ENCODE results near the gene SLCO3A1.

Gene SLCO3A1

DNA sequence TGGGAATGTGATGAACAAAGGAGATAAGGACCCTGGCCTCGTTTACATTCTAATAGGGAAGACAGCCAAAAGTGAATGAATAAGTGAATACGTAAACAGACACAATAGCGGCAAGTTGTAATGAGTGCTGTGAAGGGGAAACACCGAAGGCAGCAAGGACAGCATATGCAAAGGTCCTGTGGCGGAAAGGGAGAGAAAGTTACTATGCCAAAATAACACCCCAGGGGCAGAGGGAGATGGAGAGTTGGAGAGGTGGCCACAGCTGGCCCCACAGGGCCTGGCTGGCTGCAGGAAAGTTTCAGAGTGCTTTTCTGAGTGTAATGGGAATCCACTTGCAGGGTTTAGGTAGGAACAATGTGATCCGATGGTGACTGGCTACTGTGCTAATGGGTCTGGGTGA lies 91.9 kb downstream of the SLCO3A1 start:
- Histone ChIP-seq H3K36me3 (ENCODE audit: insufficient read depth, low read length) (no peaks in the 10 kb centered on the region), H3K4me1 (ENCODE audit: insufficient read depth, low read length) (no peaks in the 10 kb centered on the region), H3K27ac (ENCODE audit: low read length) (no peak overlapping the region), H3K4me3 (ENCODE audit: low read depth in 1 of 2, low read length in 2 of 2) (no peak overlapping the region), H3K9me3 (ENCODE audit: insufficient read depth, low read length, severe bottlenecking) (no peaks in the 10 kb centered on the region), H3K79me2 (ENCODE audit: insufficient read depth, low read length) (no peaks in the 10 kb centered on the region), H2AFZ (ENCODE audit: low read depth, low read length) (no peak overlapping the region), H3K27me3 (ENCODE audit: insufficient read depth, low read length, poor library complexity) (peaks cover 2% of the 10 kb centered on the region), H3K9ac (ENCODE audit: low read depth, low read length) (no peak overlapping the region), H3K4me2 (ENCODE audit: insufficient read depth, low read length) (no peak overlapping the region), H4K20me1 (ENCODE audit: insufficient read depth, low read length) (no peaks in the 10 kb centered on the region)
- DNase-seq: no peak
- TF ChIP-seq EZH2 (IDR thresholded peaks at IDR 0.05; ENCODE audit: borderline replicate concordance, low read depth, low read length, severe bottlenecking) (no peak), CTCF (IDR thresholded peaks at IDR 0.05; ENCODE audit: borderline replicate concordance, extremely low read depth, low read length, poor library complexity, severe bottlenecking) (no peak)
- no peak for ATAC-seq (ENCODE audit: insufficient read depth, low read depth)

DNA sequence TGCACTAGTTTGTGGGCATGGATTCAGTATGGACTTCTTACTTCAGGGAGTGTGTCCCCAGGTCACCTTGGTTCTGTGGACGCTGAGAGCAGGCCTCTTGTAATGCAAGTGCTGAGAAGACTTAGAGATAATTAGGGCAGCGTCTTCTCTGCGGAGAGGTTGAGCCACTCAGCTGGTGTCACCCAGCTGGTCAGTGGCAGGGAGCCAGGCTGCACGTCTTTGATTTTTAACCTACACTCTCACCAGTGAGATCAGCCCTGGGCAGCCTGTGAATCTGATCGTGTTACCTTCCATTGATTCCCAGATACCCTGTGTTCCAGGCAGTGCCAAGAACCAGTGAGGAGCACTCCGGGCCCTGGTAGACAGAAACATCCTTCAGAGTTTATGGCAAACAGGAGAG lies 92.6 kb downstream of the SLCO3A1 start:
- no peaks in the 10 kb centered on the region for H3K79me2 ChIP-seq (ENCODE audit: insufficient read depth, low read length)
- no peak overlapping the region for H2AFZ ChIP-seq (ENCODE audit: low read depth, low read length)
- H3K4me2 ChIP-seq (ENCODE audit: insufficient read depth, low read length): no peak overlapping the region
- no peaks in the 10 kb centered on the region for H4K20me1 ChIP-seq (ENCODE audit: insufficient read depth, low read length)
- ATAC-seq (ENCODE audit: insufficient read depth, low read depth) (no peak), DNase-seq (no peak)
- no peak for TF ChIP-seq EZH2 (IDR thresholded peaks at IDR 0.05; ENCODE audit: borderline replicate concordance, low read depth, low read length, severe bottlenecking)
- TF ChIP-seq CTCF (IDR thresholded peaks at IDR 0.05; ENCODE audit: borderline replicate concordance, extremely low read depth, low read length, poor library complexity, severe bottlenecking): no peak
- H3K4me3 ChIP-seq (ENCODE audit: low read depth in 1 of 2, low read length in 2 of 2): no peak overlapping the region
- no peak overlapping the region for H3K9ac ChIP-seq (ENCODE audit: low read depth, low read length)
- H3K4me1 ChIP-seq (ENCODE audit: insufficient read depth, low read length): no peaks in the 10 kb centered on the region
- H3K36me3 ChIP-seq (ENCODE audit: insufficient read depth, low read length): no peaks in the 10 kb centered on the region
- no peak overlapping the region for H3K27ac ChIP-seq (ENCODE audit: low read length)
- H3K9me3 ChIP-seq (ENCODE audit: insufficient read depth, low read length, severe bottlenecking): no peaks in the 10 kb centered on the region
- no peaks in the 10 kb centered on the region for H3K27me3 ChIP-seq (ENCODE audit: insufficient read depth, low read length, poor library complexity)

DNA sequence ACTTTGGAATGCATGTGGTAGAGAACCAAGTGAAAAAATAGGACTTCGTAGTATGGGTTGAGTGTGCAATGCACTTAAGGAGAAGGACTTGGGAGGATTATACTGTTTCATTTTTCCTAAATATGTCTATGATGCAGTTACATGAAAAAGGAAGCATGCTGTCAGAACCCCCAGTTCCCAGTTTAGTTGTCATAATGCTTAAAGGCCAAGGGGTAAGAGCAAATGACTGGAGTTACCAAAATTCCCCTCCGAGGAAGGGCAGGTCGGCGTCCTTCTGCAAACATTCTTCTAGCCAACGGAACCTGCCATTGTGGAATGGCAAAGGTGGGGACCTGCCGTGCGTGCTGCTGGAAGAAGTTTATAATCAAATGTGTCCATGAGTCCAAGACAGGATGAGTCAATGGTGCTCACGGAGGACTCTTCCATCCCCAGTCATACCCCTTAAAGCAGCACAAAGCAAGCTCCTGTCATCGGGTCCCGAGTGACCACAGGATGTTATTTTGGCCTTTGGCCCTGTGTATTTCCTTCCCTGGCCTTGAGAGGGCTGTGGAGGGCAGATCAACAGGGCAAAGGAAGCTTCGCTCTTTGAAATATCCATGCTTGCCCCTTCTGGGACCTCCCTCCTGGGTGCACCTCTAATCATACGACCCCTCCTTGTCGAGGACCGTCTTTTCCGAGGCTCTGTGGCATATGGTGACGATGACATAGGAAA lies 93.2 kb downstream of the SLCO3A1 start:
- no peaks in the 10 kb centered on the region for H4K20me1 ChIP-seq (ENCODE audit: insufficient read depth, low read length)
- no peaks in the 10 kb centered on the region for H3K36me3 ChIP-seq (ENCODE audit: insufficient read depth, low read length)
- H3K27ac ChIP-seq (ENCODE audit: low read length): no peak overlapping the region
- no peaks in the 10 kb centered on the region for H3K9me3 ChIP-seq (ENCODE audit: insufficient read depth, low read length, severe bottlenecking)
- H3K79me2 ChIP-seq (ENCODE audit: insufficient read depth, low read length): no peaks in the 10 kb centered on the region
- TF ChIP-seq CTCF (IDR thresholded peaks at IDR 0.05; ENCODE audit: borderline replicate concordance, extremely low read depth, low read length, poor library complexity, severe bottlenecking) (no peak), EZH2 (IDR thresholded peaks at IDR 0.05; ENCODE audit: borderline replicate concordance, low read depth, low read length, severe bottlenecking) (no peak)
- ATAC-seq (ENCODE audit: insufficient read depth, low read depth): no peak
- H3K27me3 ChIP-seq (ENCODE audit: insufficient read depth, low read length, poor library complexity): no peaks in the 10 kb centered on the region
- no peak overlapping the region for H2AFZ ChIP-seq (ENCODE audit: low read depth, low read length)
- H3K4me3 ChIP-seq (ENCODE audit: low read depth in 1 of 2, low read length in 2 of 2): no peak overlapping the region
- DNase-seq: no peak
- no peak overlapping the region for H3K9ac ChIP-seq (ENCODE audit: low read depth, low read length)
- H3K4me1 ChIP-seq (ENCODE audit: insufficient read depth, low read length): no peaks in the 10 kb centered on the region
- H3K4me2 ChIP-seq (ENCODE audit: insufficient read depth, low read length): no peak overlapping the region
